HL-60 (cell line): ENCODE results near the gene NAV2.

Source experiments
- GABPA ChIP-seq: IDR thresholded peaks from 2 replicates; pipeline ENCODE4 v1.6.1; 2012; ENCODE audit warnings: low read depth
- SPI1 ChIP-seq: IDR thresholded peaks from 2 replicates; pipeline ENCODE4 v1.6.1; 2012; ENCODE audit warnings: low read depth, mild to moderate bottlenecking, borderline replicate concordance
- TF ChIP-seq, protein P1 (sequence below): IDR thresholded peaks from one replicate; pipeline ENCODE4 v1.5.1; 2011; ENCODE audit warnings: low read length, control low read depth, inconsistent platforms; ENCODE audit not compliant: insufficient read depth
- TF ChIP-seq, protein P2 (sequence below): IDR thresholded peaks from 2 replicates; pipeline ENCODE4 v1.6.1; 2012; ENCODE audit warnings: low read depth; ENCODE audit not compliant: insufficient replicate concordance

DNA sequence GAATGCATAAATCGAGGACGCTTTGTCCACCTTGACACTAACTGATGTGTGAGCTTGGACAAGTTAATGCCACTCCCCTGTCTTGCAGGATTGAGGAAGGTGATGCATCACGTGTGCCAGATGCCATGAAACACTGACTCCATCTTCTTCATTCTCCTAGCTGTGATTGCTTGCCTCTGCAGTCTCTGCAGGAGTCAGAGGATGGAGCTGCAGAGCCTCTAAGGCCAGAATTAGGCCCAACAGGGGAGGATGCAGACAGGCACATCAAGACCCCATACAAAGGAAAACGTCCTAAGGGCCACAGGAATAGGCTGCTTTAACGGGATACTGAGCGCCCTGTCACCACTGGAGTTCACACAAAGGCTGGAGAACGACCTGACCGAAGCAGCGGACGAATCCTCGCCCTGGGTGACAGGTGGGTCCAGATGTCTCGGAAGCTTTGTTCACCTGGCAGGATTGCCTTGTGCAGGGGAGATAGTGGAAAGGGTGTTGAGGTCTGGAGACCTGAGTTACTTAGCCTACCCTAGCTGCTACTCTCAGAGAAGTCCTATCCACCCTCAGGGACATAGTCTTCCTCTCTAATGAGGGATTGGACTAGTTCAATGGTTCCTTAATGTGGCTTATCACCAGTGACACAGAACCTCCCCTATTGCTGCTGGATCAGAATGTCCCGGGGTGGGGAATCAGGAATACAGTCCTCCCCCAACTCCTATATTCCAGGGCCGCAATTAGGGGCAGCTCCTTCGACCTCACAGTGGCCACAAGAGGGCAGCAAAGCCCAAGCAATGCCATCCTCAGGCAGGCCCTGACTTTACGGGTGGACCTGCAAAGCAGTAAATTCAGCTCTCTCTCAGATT lies 415.3 kb downstream of the NAV2 start:
- TF ChIP-seq, protein P1, sequence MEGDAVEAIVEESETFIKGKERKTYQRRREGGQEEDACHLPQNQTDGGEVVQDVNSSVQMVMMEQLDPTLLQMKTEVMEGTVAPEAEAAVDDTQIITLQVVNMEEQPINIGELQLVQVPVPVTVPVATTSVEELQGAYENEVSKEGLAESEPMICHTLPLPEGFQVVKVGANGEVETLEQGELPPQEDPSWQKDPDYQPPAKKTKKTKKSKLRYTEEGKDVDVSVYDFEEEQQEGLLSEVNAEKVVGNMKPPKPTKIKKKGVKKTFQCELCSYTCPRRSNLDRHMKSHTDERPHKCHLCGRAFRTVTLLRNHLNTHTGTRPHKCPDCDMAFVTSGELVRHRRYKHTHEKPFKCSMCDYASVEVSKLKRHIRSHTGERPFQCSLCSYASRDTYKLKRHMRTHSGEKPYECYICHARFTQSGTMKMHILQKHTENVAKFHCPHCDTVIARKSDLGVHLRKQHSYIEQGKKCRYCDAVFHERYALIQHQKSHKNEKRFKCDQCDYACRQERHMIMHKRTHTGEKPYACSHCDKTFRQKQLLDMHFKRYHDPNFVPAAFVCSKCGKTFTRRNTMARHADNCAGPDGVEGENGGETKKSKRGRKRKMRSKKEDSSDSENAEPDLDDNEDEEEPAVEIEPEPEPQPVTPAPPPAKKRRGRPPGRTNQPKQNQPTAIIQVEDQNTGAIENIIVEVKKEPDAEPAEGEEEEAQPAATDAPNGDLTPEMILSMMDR: peak; percentile 67
- TF ChIP-seq SPI1 (no peak), GABPA (no peak)
- TF ChIP-seq, protein P2, sequence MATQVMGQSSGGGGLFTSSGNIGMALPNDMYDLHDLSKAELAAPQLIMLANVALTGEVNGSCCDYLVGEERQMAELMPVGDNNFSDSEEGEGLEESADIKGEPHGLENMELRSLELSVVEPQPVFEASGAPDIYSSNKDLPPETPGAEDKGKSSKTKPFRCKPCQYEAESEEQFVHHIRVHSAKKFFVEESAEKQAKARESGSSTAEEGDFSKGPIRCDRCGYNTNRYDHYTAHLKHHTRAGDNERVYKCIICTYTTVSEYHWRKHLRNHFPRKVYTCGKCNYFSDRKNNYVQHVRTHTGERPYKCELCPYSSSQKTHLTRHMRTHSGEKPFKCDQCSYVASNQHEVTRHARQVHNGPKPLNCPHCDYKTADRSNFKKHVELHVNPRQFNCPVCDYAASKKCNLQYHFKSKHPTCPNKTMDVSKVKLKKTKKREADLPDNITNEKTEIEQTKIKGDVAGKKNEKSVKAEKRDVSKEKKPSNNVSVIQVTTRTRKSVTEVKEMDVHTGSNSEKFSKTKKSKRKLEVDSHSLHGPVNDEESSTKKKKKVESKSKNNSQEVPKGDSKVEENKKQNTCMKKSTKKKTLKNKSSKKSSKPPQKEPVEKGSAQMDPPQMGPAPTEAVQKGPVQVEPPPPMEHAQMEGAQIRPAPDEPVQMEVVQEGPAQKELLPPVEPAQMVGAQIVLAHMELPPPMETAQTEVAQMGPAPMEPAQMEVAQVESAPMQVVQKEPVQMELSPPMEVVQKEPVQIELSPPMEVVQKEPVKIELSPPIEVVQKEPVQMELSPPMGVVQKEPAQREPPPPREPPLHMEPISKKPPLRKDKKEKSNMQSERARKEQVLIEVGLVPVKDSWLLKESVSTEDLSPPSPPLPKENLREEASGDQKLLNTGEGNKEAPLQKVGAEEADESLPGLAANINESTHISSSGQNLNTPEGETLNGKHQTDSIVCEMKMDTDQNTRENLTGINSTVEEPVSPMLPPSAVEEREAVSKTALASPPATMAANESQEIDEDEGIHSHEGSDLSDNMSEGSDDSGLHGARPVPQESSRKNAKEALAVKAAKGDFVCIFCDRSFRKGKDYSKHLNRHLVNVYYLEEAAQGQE: no peak
